HEK293 (cell line): ENCODE results near the gene SLC30A4.
A peak's percentile ranks its signal among the peaks of the same experiment; 100 is the strongest.

Source experiments
- SCRT1 ChIP-seq: fragments of 450-650 bp; formaldehyde crosslinking; IDR thresholded peaks from 2 replicates; pipeline ENCODE4 v1.5.1; 2016; ENCODE audit warnings: missing biosample characterization, missing genetic modification characterization, borderline replicate concordance
- TCF7L2 ChIP-seq: IDR thresholded peaks from 2 replicates; pipeline ENCODE4 v1.6.1; 2011; ENCODE audit warnings: low read depth, mild to moderate bottlenecking, inconsistent platforms, low read length, moderate library complexity, borderline replicate concordance
- ZBTB21 ChIP-seq: fragments of 450-650 bp; formaldehyde crosslinking; IDR thresholded peaks from 2 replicates; pipeline ENCODE4 v1.5.1; 2017; ENCODE audit warnings: missing biosample characterization, missing genetic modification characterization
- ZNF132 ChIP-seq: fragments of 450-650 bp; formaldehyde crosslinking; IDR thresholded peaks from 2 replicates; pipeline ENCODE4 v1.5.1; 2017; ENCODE audit warnings: missing biosample characterization, missing genetic modification characterization, borderline replicate concordance
- ZNF138 ChIP-seq: fragments of 450-650 bp; formaldehyde crosslinking; IDR thresholded peaks from 2 replicates; pipeline ENCODE4 v1.5.1; 2016; ENCODE audit warnings: missing biosample characterization, missing genetic modification characterization, borderline replicate concordance
- ZNF146 ChIP-seq: fragments of 450-650 bp; formaldehyde crosslinking; IDR thresholded peaks from 2 replicates; pipeline ENCODE4 v1.5.1; 2016; ENCODE audit warnings: missing biosample characterization, missing genetic modification characterization
- ZNF184 ChIP-seq: fragments of 450-650 bp; IDR thresholded peaks from 2 replicates; pipeline ENCODE4 v1.5.1; 2018; ENCODE audit warnings: missing biosample characterization, mild to moderate bottlenecking, missing genetic modification characterization
- ZNF202 ChIP-seq: fragments of 450-650 bp; formaldehyde crosslinking; IDR thresholded peaks from 2 replicates; pipeline ENCODE4 v1.5.1; 2016; ENCODE audit warnings: missing biosample characterization, missing genetic modification characterization, borderline replicate concordance
- ZNF433 ChIP-seq: fragments of 450-650 bp; formaldehyde crosslinking; IDR thresholded peaks from 2 replicates; pipeline ENCODE4 v1.5.1; 2016; ENCODE audit warnings: missing biosample characterization, missing genetic modification characterization, low read depth
- ZNF473 ChIP-seq: fragments of 450-650 bp; formaldehyde crosslinking; IDR thresholded peaks from 2 replicates; pipeline ENCODE4 v1.5.1; 2017; ENCODE audit warnings: missing biosample characterization, missing genetic modification characterization
- ZNF48 ChIP-seq: fragments of 450-650 bp; formaldehyde crosslinking; IDR thresholded peaks from 2 replicates; pipeline ENCODE4 v1.5.1; 2016; ENCODE audit warnings: missing biosample characterization, missing genetic modification characterization
- ZNF558 ChIP-seq: fragments of 450-650 bp; formaldehyde crosslinking; IDR thresholded peaks from 2 replicates; pipeline ENCODE4 v1.5.1; 2016; ENCODE audit warnings: missing biosample characterization, missing genetic modification characterization
- ZNF664 ChIP-seq: fragments of 450-650 bp; formaldehyde crosslinking; IDR thresholded peaks from 2 replicates; pipeline ENCODE4 v1.5.1; 2016; ENCODE audit warnings: missing biosample characterization, missing genetic modification characterization
- ZNF777 ChIP-seq: fragments of 450-650 bp; formaldehyde crosslinking; IDR thresholded peaks from 2 replicates; pipeline ENCODE4 v1.5.1; 2017; ENCODE audit warnings: missing biosample characterization, missing genetic modification characterization, borderline replicate concordance
- ZNF837 ChIP-seq: fragments of 450-650 bp; formaldehyde crosslinking; IDR thresholded peaks from 2 replicates; pipeline ENCODE4 v1.5.1; 2016; ENCODE audit warnings: missing biosample characterization, missing genetic modification characterization
- ZSCAN5A ChIP-seq: fragments of 450-650 bp; formaldehyde crosslinking; IDR thresholded peaks from 2 replicates; pipeline ENCODE4 v1.5.1; 2016; ENCODE audit warnings: missing biosample characterization, missing genetic modification characterization
- TF ChIP-seq, protein P1 (sequence below): fragments of 450-650 bp; formaldehyde crosslinking; IDR thresholded peaks from 2 replicates; pipeline ENCODE4 v1.5.1; 2017; ENCODE audit warnings: missing biosample characterization, mild to moderate bottlenecking, missing genetic modification characterization, moderate library complexity
- TF ChIP-seq, protein P2 (sequence below): fragments of 450-650 bp; formaldehyde crosslinking; conservative IDR thresholded peaks from 2 replicates; pipeline ENCODE4 v1.5.1; 2016; ENCODE audit warnings: low read depth, missing biosample characterization, missing genetic modification characterization
- TF ChIP-seq, protein P3 (sequence below): fragments of 450-650 bp; formaldehyde crosslinking; IDR thresholded peaks from 2 replicates; pipeline ENCODE4 v1.5.1; 2016; ENCODE audit warnings: missing biosample characterization, missing genetic modification characterization
- TF ChIP-seq, protein P4 (sequence below): fragments of 450-650 bp; formaldehyde crosslinking; IDR thresholded peaks from 2 replicates; pipeline ENCODE4 v1.5.1; 2016; ENCODE audit warnings: missing biosample characterization, missing genetic modification characterization
- TF ChIP-seq, protein P5 (sequence below): fragments of 450-650 bp; formaldehyde crosslinking; IDR thresholded peaks from 2 replicates; pipeline ENCODE4 v1.5.1; 2016; ENCODE audit warnings: missing biosample characterization, missing genetic modification characterization

Gene SLC30A4

DNA sequence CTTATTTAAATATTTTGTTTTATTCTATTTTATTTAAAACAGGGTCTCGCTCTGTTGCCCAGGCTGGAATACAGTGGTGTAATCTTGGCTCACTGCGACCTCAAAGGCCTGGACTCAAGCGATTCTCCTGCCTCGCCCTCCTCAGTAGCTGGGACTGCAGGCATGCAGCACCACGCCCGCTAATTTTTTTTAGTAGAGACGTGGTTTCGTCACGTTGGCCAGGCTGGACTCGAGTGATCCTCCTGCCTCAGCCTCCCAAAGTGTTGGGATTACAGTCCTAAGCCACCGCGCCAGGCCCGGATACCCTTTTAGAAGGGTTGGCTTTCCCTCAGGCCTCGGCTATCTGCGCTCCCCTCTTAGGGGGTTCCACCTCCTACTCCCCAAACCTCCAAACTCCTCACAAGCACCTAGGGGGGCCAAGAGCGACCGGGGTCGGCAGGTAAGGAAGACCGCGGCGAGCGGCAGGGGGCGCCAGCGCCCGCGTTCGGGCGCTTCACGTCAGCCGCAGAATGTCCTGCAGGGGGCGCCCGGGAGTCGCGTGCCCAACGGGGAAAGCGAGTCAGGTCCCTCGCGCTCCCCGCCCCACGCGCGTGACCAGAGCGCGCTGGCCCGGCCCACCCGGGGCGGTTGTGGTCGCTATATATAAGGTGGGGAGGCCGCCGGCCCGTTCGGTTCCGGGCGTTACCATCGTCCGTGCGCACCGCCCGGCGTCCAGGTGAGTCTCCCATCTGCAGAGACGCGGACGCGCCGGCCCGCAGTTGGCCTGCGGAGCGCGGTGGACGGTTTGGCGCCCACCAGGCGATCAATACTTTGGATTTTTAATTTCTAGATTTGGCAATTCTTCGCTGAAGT, 92.4 kb downstream of the SLC30A4 start (continued):
- TF ChIP-seq, protein P1, sequence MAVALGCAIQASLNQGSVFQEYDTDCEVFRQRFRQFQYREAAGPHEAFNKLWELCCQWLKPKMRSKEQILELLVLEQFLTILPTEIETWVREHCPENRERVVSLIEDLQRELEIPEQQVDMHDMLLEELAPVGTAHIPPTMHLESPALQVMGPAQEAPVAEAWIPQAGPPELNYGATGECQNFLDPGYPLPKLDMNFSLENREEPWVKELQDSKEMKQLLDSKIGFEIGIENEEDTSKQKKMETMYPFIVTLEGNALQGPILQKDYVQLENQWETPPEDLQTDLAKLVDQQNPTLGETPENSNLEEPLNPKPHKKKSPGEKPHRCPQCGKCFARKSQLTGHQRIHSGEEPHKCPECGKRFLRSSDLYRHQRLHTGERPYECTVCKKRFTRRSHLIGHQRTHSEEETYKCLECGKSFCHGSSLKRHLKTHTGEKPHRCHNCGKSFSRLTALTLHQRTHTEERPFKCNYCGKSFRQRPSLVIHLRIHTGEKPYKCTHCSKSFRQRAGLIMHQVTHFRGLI (tag by site-specific recombination) = 0 out of 2 replicates have a peak, but pooled peaks have one; percentile 36
- TF ChIP-seq ZNF132 (tag by site-specific recombination) (no peak), ZNF146 (tag by site-specific recombination) (no peak), ZNF138 (no peak), ZNF433 (tag by site-specific recombination) (no peak), ZNF777 (tag by site-specific recombination) (no peak), ZNF184 (tag by site-specific recombination) (0 out of 2 replicates have a peak, but pooled peaks have one; percentile 11), ZSCAN5A (tag by site-specific recombination) (no peak), ZNF473 (tag by site-specific recombination) (no peak), ZNF837 (tag by site-specific recombination) (no peak), ZNF558 (no peak), ZNF202 (no peak), TCF7L2 (no peak), SCRT1 (no peak), ZNF48 (tag by site-specific recombination) (no peak), ZBTB21 (tag by site-specific recombination) (no peak), ZNF664 (tag by site-specific recombination) (no peak)
- TF ChIP-seq, protein P2, sequence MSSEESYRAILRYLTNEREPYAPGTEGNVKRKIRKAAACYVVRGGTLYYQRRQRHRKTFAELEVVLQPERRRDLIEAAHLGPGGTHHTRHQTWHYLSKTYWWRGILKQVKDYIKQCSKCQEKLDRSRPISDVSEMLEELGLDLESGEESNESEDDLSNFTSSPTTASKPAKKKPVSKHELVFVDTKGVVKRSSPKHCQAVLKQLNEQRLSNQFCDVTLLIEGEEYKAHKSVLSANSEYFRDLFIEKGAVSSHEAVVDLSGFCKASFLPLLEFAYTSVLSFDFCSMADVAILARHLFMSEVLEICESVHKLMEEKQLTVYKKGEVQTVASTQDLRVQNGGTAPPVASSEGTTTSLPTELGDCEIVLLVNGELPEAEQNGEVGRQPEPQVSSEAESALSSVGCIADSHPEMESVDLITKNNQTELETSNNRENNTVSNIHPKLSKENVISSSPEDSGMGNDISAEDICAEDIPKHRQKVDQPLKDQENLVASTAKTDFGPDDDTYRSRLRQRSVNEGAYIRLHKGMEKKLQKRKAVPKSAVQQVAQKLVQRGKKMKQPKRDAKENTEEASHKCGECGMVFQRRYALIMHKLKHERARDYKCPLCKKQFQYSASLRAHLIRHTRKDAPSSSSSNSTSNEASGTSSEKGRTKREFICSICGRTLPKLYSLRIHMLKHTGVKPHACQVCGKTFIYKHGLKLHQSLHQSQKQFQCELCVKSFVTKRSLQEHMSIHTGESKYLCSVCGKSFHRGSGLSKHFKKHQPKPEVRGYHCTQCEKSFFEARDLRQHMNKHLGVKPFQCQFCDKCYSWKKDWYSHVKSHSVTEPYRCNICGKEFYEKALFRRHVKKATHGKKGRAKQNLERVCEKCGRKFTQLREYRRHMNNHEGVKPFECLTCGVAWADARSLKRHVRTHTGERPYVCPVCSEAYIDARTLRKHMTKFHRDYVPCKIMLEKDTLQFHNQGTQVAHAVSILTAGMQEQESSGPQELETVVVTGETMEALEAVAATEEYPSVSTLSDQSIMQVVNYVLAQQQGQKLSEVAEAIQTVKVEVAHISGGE (tag by site-specific recombination) = no peak
- TF ChIP-seq, protein P3, sequence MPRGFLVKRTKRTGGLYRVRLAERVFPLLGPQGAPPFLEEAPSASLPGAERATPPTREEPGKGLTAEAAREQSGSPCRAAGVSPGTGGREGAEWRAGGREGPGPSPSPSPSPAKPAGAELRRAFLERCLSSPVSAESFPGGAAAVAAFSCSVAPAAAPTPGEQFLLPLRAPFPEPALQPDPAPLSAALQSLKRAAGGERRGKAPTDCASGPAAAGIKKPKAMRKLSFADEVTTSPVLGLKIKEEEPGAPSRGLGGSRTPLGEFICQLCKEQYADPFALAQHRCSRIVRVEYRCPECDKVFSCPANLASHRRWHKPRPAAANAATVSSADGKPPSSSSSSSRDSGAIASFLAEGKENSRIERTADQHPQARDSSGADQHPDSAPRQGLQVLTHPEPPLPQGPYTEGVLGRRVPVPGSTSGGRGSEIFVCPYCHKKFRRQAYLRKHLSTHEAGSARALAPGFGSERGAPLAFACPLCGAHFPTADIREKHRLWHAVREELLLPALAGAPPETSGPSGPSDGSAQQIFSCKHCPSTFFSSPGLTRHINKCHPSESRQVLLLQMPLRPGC (tag by site-specific recombination) = peak; percentile 21; the same call in 1 of the 2 replicates
- TF ChIP-seq, protein P4, sequence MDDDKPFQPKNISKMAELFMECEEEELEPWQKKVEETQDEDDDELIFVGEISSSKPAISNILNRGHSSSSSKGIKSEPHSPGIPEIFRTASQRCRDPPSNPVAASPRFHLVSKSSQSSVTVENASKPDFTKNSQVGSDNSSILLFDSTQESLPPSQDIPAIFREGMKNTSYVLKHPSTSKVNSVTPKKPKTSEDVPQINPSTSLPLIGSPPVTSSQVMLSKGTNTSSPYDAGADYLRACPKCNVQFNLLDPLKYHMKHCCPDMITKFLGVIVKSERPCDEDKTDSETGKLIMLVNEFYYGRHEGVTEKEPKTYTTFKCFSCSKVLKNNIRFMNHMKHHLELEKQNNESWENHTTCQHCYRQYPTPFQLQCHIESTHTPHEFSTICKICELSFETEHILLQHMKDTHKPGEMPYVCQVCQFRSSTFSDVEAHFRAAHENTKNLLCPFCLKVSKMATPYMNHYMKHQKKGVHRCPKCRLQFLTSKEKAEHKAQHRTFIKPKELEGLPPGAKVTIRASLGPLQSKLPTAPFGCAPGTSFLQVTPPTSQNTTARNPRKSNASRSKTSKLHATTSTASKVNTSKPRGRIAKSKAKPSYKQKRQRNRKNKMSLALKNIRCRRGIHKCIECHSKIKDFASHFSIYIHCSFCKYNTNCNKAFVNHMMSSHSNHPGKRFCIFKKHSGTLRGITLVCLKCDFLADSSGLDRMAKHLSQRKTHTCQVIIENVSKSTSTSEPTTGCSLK (tag by site-specific recombination) = no peak
- TF ChIP-seq, protein P5, sequence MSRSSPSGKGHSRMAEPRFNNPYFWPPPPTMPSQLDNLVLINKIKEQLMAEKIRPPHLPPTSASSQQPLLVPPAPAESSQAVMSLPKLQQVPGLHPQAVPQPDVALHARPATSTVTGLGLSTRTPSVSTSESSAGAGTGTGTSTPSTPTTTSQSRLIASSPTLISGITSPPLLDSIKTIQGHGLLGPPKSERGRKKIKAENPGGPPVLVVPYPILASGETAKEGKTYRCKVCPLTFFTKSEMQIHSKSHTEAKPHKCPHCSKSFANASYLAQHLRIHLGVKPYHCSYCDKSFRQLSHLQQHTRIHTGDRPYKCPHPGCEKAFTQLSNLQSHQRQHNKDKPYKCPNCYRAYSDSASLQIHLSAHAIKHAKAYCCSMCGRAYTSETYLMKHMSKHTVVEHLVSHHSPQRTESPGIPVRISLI (tag by site-specific recombination) = no peak
